Astrocyte (in vitro differentiated cells and primary cell): ENCODE measurements around the gene MEGF11. TPM values are rescaled to one million over a fixed set of nuclear protein-coding genes. Genes with fewer than 3 reads are reported as not detected.

ENCODE experiments used
- DNase-seq: peaks from one replicate; pipeline ENCODE4 v3.0.0-alpha.2; 2010; ENCODE audit warnings: low read depth
- FAIRE-seq: peaks from 2 replicates; lab custom pipeline; 2011; peaks lifted over from hg19 to GRCh38; lab: Jason Lieb, UNC
- H2AFZ ChIP-seq: 2 replicates; pipeline ENCODE4 v1.6.0; 2012; ENCODE audit warnings: low read depth, low read length, inconsistent platforms
- H3K27ac ChIP-seq: 2 replicates; pipeline ENCODE4 v1.5.1; 2011; ENCODE audit warnings: low read depth, low read length, inconsistent platforms
- H3K27me3 ChIP-seq: 2 replicates; pipeline ENCODE4 v1.6.0; 2011; ENCODE audit warnings: low read length, inconsistent platforms; ENCODE audit not compliant: insufficient read depth
- H3K36me3 ChIP-seq: 2 replicates; pipeline ENCODE4 v1.5.1; 2011; ENCODE audit warnings: low read length, inconsistent platforms; ENCODE audit not compliant: insufficient read depth
- H3K4me1 ChIP-seq: 2 replicates; pipeline ENCODE4 v1.5.1; 2011; ENCODE audit warnings: low read length, inconsistent platforms; ENCODE audit not compliant: insufficient read depth
- H3K4me2 ChIP-seq: 2 replicates; pipeline ENCODE4 v1.6.0; 2012; ENCODE audit warnings: low read length, inconsistent platforms
- H3K4me3 ChIP-seq: 2 replicates; pipeline ENCODE4 v1.5.1; 2011; ENCODE audit warnings: low read depth, mild to moderate bottlenecking, low read length, inconsistent platforms; ENCODE audit not compliant: insufficient read depth
- H3K79me2 ChIP-seq: 2 replicates; pipeline ENCODE4 v1.6.0; 2012; ENCODE audit warnings: mild to moderate bottlenecking, low read length, inconsistent platforms; ENCODE audit not compliant: insufficient read depth
- H3K9ac ChIP-seq: 2 replicates; pipeline ENCODE4 v1.6.0; 2012; ENCODE audit warnings: mild to moderate bottlenecking, low read length, inconsistent platforms
- H3K9me3 ChIP-seq: 2 replicates; pipeline ENCODE4 v1.5.1; 2012; ENCODE audit warnings: low read depth, mild to moderate bottlenecking, low read length, inconsistent platforms; ENCODE audit not compliant: insufficient read depth
- H4K20me1 ChIP-seq: 2 replicates; pipeline ENCODE4 v1.6.0; 2012; ENCODE audit warnings: low read length, inconsistent platforms; ENCODE audit not compliant: insufficient read depth
- H3K27ac Mint-ChIP-seq: one replicate; pipeline ENCODE4 v1.8.0; 2021; ENCODE audit warnings: mild to moderate bottlenecking, mixed read lengths; ENCODE audit not compliant: unreplicated experiment
- H3K27me3 Mint-ChIP-seq: one replicate; pipeline ENCODE4 v1.8.0; 2021; ENCODE audit warnings: low read depth, mixed read lengths; ENCODE audit not compliant: unreplicated experiment
- H3K36me3 Mint-ChIP-seq: one replicate; pipeline ENCODE4 v1.8.0; 2021; ENCODE audit warnings: low read depth, mixed read lengths; ENCODE audit not compliant: unreplicated experiment
- H3K4me1 Mint-ChIP-seq: one replicate; pipeline ENCODE4 v1.8.0; 2021; ENCODE audit warnings: low read depth, mixed read lengths; ENCODE audit not compliant: unreplicated experiment
- H3K4me3 Mint-ChIP-seq: one replicate; pipeline ENCODE4 v1.8.0; 2021; ENCODE audit warnings: mild to moderate bottlenecking, moderate library complexity, mixed read lengths; ENCODE audit not compliant: unreplicated experiment
- H3K9me3 Mint-ChIP-seq: one replicate; pipeline ENCODE4 v1.8.0; 2021; ENCODE audit warnings: mild to moderate bottlenecking, mixed read lengths; ENCODE audit not compliant: unreplicated experiment
- CTCF ChIP-seq: IDR thresholded peaks from 2 replicates; pipeline ENCODE4 v1.5.1; 2011; ENCODE audit warnings: low read depth, mild to moderate bottlenecking, inconsistent platforms, low read length, moderate library complexity; ENCODE audit not compliant: insufficient read depth
- EZH2 ChIP-seq: IDR thresholded peaks from 2 replicates; pipeline ENCODE4 v1.6.1; 2012; ENCODE audit warnings: mild to moderate bottlenecking, low read length, inconsistent platforms; ENCODE audit not compliant: insufficient read depth
- total RNA-seq: library from RNA; stranded (reverse); gene quantifications from 2 replicates; pipeline ENCODE4 v1.2.1, GENCODE V29; 2021

MEGF11 gene
- total RNA-seq, 1 donor from 2014 or later: 0.16 TPM

- Histone ChIP-seq H3K4me3 (no peak overlapping the region), H4K20me1 (no peaks in the 10 kb centered on the region), H3K4me2 (no peak overlapping the region), H3K4me1 (no peaks in the 10 kb centered on the region), H3K27ac (no peak overlapping the region), H3K9me3 (no peaks in the 10 kb centered on the region), H3K9ac (no peak overlapping the region), H2AFZ (no peak overlapping the region), H3K36me3 (no peaks in the 10 kb centered on the region), H3K79me2 (no peaks in the 10 kb centered on the region), H3K27me3 (peaks cover 21% of the 10 kb centered on the region)
- TF ChIP-seq CTCF: no peak
- TF ChIP-seq EZH2: no peak
- Mint-ChIP-seq H3K4me1 (peaks cover 2% of the 10 kb centered on the region), H3K9me3 (peaks cover 11% of the 10 kb centered on the region), H3K4me3 (no peak overlapping the region), H3K36me3 (no peaks in the 10 kb centered on the region), H3K27me3 (peaks cover 74% of the 10 kb centered on the region), H3K27ac (no peak overlapping the region)
- FAIRE-seq (no peak), DNase-seq (no peak)
These were observed 101.7 kb downstream of the MEGF11 start for GRCh38 chr15:66151809-66152208.

GRCh38 chr15:66149871-66150270 lies 103.7 kb downstream of the MEGF11 start:
- no peak overlapping the region for H3K9ac ChIP-seq
- H3K9me3 ChIP-seq: no peaks in the 10 kb centered on the region
- no peaks in the 10 kb centered on the region for H3K79me2 ChIP-seq
- DNase-seq (no peak), FAIRE-seq (no peak)
- no peak overlapping the region for H3K4me2 ChIP-seq
- no peaks in the 10 kb centered on the region for H3K36me3 Mint-ChIP-seq
- H2AFZ ChIP-seq: no peak overlapping the region
- H3K4me3 ChIP-seq: no peak overlapping the region
- H3K27ac Mint-ChIP-seq: no peak overlapping the region
- no peaks in the 10 kb centered on the region for H4K20me1 ChIP-seq
- H3K27me3 ChIP-seq: peaks cover 15% of the 10 kb centered on the region
- H3K4me1 ChIP-seq: no peaks in the 10 kb centered on the region
- H3K9me3 Mint-ChIP-seq: peaks cover 11% of the 10 kb centered on the region
- no peak for TF ChIP-seq CTCF
- TF ChIP-seq EZH2: no peak
- peaks cover 9% of the 10 kb centered on the region for H3K4me1 Mint-ChIP-seq
- no peaks in the 10 kb centered on the region for H3K36me3 ChIP-seq
- peaks cover 73% of the 10 kb centered on the region for H3K27me3 Mint-ChIP-seq
- H3K27ac ChIP-seq: no peak overlapping the region
- no peak overlapping the region for H3K4me3 Mint-ChIP-seq

GRCh38 chr15:66148187-66148586 lies 105.4 kb downstream of the MEGF11 start:
- Mint-ChIP-seq H3K4me1 (peaks cover 9% of the 10 kb centered on the region), H3K27me3 (peaks cover 75% of the 10 kb centered on the region), H3K36me3 (no peaks in the 10 kb centered on the region), H3K27ac (no peak overlapping the region), H3K4me3 (no peak overlapping the region), H3K9me3 (peaks cover 8% of the 10 kb centered on the region)
- no peaks in the 10 kb centered on the region for H3K79me2 ChIP-seq
- no peak overlapping the region for H3K27ac ChIP-seq
- H3K27me3 ChIP-seq: peaks cover 22% of the 10 kb centered on the region
- no peaks in the 10 kb centered on the region for H3K4me1 ChIP-seq
- no peaks in the 10 kb centered on the region for H3K9me3 ChIP-seq
- no peak for FAIRE-seq
- no peak overlapping the region for H3K4me3 ChIP-seq
- no peaks in the 10 kb centered on the region for H3K36me3 ChIP-seq
- H2AFZ ChIP-seq: no peak overlapping the region
- no peaks in the 10 kb centered on the region for H4K20me1 ChIP-seq
- H3K9ac ChIP-seq: no peak overlapping the region
- H3K4me2 ChIP-seq: no peak overlapping the region
- no peak for DNase-seq
- TF ChIP-seq EZH2 (no peak), CTCF (no peak)
